Measurements from ENCODE around the gene DDX10. TPM values are rescaled to one million over a fixed set of nuclear protein-coding genes. Genes with fewer than 3 reads are reported as not detected.

DDX10 gene
- polyA plus RNA-seq, 1 donor from 2014 or later: 15.9 TPM

DNA sequence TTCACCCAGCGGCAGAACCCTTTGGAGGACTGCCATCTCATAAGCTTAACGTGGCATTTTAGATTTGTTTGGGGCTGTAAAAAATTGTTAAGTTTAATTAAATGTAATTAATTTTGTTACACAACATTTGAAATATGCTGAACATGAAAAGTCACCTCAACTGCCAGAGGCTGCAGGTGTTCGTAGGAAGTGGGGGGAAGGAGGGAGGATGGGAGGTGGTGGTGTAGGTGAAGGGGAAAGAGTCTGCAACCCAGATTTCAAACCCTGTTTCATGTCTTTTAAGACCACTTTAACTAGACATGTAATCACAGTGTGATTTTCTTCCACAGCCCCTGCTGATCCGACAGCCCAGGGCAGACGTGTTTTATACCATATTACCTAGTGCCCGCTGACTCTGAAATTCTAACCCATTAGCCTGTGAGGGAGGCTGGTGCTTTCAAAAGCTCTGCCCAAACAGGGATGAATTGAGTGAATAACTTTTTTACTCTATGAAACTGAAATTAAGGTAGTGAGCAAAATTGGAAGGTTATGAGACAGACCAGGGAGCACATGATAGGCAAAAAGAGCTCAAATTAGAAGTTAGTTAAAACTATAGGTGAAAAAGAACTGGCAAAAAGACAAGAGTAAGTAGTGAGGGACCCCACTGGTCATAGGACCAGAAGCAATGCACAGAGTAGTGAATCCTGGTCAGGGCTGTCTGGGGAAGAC lies 279.8 kb downstream of the DDX10 start:
- Histone ChIP-seq H3K27ac (ENCODE audit: low read length) (no peak overlapping the region), H2AFZ (ENCODE audit: low read depth, low read length) (no peak overlapping the region), H4K20me1 (ENCODE audit: insufficient read depth) (no peaks in the 10 kb centered on the region), H3K79me2 (replicated peaks; ENCODE audit: insufficient read depth, low read length) (no peaks in the 10 kb centered on the region), H3K9me3 (ENCODE audit: low read length) (no peaks in the 10 kb centered on the region), H3K36me3 (ENCODE audit: insufficient read depth, low read length) (no peaks in the 10 kb centered on the region), H3K4me3 (ENCODE audit: low read length) (no peak overlapping the region), H3K9me2 (ENCODE audit: insufficient read depth, low read length) (no peaks in the 10 kb centered on the region), H3K4me2 (ENCODE audit: low read length) (no peak overlapping the region), H3K9ac (ENCODE audit: low read length) (no peak overlapping the region), H3F3A (ENCODE audit: insufficient read depth, low read length, poor library complexity, severe bottlenecking) (no peaks in the 10 kb centered on the region), H3K27me3 (ENCODE audit: insufficient read depth, low read depth, low read length) (no peaks in the 10 kb centered on the region)
- TF ChIP-seq EP300 (conservative IDR thresholded peaks at IDR 0.05; ENCODE audit: poor library complexity, severe bottlenecking): no peak
- TF ChIP-seq POLR2AphosphoS5 (IDR thresholded peaks at IDR 0.05): peak; percentile 50

GRCh38 chr11:108945341-108945740 lies 280.5 kb downstream of the DDX10 start:
- no peaks in the 10 kb centered on the region for H3K27me3 ChIP-seq (ENCODE audit: insufficient read depth, low read depth, low read length)
- no peak overlapping the region for H3K4me3 ChIP-seq (ENCODE audit: low read length)
- H3K9me3 ChIP-seq (ENCODE audit: low read length): no peaks in the 10 kb centered on the region
- H3F3A ChIP-seq (ENCODE audit: insufficient read depth, low read length, poor library complexity, severe bottlenecking): no peaks in the 10 kb centered on the region
- H4K20me1 ChIP-seq (ENCODE audit: insufficient read depth): no peaks in the 10 kb centered on the region
- H3K36me3 ChIP-seq (ENCODE audit: insufficient read depth, low read length): no peaks in the 10 kb centered on the region
- no peak overlapping the region for H3K27ac ChIP-seq (ENCODE audit: low read length)
- no peaks in the 10 kb centered on the region for H3K9me2 ChIP-seq (ENCODE audit: insufficient read depth, low read length)
- TF ChIP-seq EP300 (conservative IDR thresholded peaks at IDR 0.05; ENCODE audit: poor library complexity, severe bottlenecking): no peak
- no peak for TF ChIP-seq EZH2 (IDR thresholded peaks at IDR 0.05; ENCODE audit: borderline replicate concordance, insufficient read depth, low read length, poor library complexity, severe bottlenecking)
- TF ChIP-seq, protein P1, sequence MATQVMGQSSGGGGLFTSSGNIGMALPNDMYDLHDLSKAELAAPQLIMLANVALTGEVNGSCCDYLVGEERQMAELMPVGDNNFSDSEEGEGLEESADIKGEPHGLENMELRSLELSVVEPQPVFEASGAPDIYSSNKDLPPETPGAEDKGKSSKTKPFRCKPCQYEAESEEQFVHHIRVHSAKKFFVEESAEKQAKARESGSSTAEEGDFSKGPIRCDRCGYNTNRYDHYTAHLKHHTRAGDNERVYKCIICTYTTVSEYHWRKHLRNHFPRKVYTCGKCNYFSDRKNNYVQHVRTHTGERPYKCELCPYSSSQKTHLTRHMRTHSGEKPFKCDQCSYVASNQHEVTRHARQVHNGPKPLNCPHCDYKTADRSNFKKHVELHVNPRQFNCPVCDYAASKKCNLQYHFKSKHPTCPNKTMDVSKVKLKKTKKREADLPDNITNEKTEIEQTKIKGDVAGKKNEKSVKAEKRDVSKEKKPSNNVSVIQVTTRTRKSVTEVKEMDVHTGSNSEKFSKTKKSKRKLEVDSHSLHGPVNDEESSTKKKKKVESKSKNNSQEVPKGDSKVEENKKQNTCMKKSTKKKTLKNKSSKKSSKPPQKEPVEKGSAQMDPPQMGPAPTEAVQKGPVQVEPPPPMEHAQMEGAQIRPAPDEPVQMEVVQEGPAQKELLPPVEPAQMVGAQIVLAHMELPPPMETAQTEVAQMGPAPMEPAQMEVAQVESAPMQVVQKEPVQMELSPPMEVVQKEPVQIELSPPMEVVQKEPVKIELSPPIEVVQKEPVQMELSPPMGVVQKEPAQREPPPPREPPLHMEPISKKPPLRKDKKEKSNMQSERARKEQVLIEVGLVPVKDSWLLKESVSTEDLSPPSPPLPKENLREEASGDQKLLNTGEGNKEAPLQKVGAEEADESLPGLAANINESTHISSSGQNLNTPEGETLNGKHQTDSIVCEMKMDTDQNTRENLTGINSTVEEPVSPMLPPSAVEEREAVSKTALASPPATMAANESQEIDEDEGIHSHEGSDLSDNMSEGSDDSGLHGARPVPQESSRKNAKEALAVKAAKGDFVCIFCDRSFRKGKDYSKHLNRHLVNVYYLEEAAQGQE (IDR thresholded peaks at IDR 0.05; ENCODE audit: borderline replicate concordance): no peak
- no peak for TF ChIP-seq POLR2AphosphoS5 (IDR thresholded peaks at IDR 0.05)
- no peak for TF ChIP-seq TAF1 (IDR thresholded peaks at IDR 0.05; ENCODE audit: low read depth)
- no peak for TF ChIP-seq RAD21 (conservative IDR thresholded peaks at IDR 0.05)
- no peak for TF ChIP-seq SMC3 (conservative IDR thresholded peaks at IDR 0.05; ENCODE audit: poor library complexity)
- TF ChIP-seq, protein P2, sequence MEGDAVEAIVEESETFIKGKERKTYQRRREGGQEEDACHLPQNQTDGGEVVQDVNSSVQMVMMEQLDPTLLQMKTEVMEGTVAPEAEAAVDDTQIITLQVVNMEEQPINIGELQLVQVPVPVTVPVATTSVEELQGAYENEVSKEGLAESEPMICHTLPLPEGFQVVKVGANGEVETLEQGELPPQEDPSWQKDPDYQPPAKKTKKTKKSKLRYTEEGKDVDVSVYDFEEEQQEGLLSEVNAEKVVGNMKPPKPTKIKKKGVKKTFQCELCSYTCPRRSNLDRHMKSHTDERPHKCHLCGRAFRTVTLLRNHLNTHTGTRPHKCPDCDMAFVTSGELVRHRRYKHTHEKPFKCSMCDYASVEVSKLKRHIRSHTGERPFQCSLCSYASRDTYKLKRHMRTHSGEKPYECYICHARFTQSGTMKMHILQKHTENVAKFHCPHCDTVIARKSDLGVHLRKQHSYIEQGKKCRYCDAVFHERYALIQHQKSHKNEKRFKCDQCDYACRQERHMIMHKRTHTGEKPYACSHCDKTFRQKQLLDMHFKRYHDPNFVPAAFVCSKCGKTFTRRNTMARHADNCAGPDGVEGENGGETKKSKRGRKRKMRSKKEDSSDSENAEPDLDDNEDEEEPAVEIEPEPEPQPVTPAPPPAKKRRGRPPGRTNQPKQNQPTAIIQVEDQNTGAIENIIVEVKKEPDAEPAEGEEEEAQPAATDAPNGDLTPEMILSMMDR (IDR thresholded peaks at IDR 0.05; ENCODE audit: poor library complexity, severe bottlenecking): no peak
- H3K79me2 ChIP-seq (replicated peaks; ENCODE audit: insufficient read depth, low read length): no peaks in the 10 kb centered on the region
- H3K9ac ChIP-seq (ENCODE audit: low read length): no peak overlapping the region
- no peak overlapping the region for H2AFZ ChIP-seq (ENCODE audit: low read depth, low read length)
- no peak overlapping the region for H3K4me2 ChIP-seq (ENCODE audit: low read length)
